ENCODE data around the gene BIRC3.

The BIRC3 gene

DNA sequence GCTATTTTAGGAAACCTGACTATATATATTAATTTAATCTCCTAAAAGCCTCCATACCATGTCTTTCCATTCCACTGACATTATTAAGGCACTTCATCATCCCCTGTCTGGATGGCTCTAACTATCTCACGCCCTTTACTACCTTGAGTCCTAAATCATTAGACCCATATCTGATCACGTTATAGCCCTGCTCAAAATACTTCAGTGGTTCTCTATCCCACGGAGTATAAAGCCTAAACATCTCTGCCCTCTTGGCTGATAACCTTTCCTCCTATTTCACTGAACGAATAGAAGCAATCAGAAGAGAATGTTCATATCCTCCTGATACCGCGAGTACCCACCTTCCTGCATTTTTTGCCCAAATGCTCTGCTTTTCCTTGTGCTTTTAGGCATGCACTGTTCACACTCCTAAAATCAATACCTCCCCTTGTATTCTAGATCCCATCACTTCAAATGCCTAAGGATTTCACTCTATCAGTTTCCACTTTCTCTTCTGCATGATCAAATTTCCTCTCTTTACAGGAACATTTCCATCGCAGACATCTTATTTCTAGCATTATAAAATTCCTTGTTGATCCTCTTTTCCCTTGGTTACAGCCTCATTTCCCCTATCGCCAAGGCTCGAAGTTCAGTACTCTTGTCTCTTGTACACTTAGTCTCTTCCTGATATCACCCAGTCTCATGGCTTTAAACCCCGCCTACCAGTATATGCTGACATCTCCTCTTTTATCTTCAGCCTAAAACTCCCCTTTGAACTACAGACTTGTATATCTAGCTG lies 45.0 kb upstream of the BIRC3 start:
- H3K4me1 ChIP-seq: no peaks in the 10 kb centered on the region; the same call in 1 of the 2 replicates
- H3K36me3 ChIP-seq: no peaks in the 10 kb centered on the region
- no peak overlapping the region for H3K4me3 ChIP-seq (ENCODE audit: low read depth, low read length)
- TF ChIP-seq, protein P1, sequence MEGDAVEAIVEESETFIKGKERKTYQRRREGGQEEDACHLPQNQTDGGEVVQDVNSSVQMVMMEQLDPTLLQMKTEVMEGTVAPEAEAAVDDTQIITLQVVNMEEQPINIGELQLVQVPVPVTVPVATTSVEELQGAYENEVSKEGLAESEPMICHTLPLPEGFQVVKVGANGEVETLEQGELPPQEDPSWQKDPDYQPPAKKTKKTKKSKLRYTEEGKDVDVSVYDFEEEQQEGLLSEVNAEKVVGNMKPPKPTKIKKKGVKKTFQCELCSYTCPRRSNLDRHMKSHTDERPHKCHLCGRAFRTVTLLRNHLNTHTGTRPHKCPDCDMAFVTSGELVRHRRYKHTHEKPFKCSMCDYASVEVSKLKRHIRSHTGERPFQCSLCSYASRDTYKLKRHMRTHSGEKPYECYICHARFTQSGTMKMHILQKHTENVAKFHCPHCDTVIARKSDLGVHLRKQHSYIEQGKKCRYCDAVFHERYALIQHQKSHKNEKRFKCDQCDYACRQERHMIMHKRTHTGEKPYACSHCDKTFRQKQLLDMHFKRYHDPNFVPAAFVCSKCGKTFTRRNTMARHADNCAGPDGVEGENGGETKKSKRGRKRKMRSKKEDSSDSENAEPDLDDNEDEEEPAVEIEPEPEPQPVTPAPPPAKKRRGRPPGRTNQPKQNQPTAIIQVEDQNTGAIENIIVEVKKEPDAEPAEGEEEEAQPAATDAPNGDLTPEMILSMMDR (IDR thresholded peaks at IDR 0.05; ENCODE audit: low read depth, low read length): no peak
- H3K27me3 ChIP-seq: peaks cover 20% of the 10 kb centered on the region
- H3K9me3 ChIP-seq: no peaks in the 10 kb centered on the region
- no peak for DNase-seq

DNA sequence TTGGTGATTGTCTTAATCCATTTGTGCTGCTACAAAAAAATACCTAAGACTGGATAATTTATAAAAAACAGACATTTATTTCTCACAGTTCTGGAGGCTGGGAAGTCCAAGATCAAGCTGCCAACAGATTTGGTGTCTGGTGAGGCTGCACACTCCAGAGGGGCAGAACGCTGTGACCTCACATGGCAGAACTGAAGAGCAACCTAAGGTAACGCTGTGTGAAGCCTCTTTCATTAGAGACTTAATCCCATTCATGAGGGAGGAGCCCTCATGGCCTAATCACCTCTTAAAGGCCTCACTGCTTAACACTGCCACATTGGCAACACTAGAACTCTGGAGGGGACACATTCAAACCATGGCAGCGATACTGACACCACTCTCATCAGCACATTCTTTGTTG lies 42.7 kb upstream of the BIRC3 start:
- no peak overlapping the region for H3K4me3 ChIP-seq (ENCODE audit: low read depth, low read length)
- DNase-seq: no peak
- no peaks in the 10 kb centered on the region; the same call in 1 of the 2 replicates for H3K4me1 ChIP-seq
- H3K9me3 ChIP-seq: no peaks in the 10 kb centered on the region
- TF ChIP-seq, protein P1 (IDR thresholded peaks at IDR 0.05; ENCODE audit: low read depth, low read length): no peak
- H3K27me3 ChIP-seq: peaks cover 15% of the 10 kb centered on the region
- no peaks in the 10 kb centered on the region for H3K36me3 ChIP-seq

DNA sequence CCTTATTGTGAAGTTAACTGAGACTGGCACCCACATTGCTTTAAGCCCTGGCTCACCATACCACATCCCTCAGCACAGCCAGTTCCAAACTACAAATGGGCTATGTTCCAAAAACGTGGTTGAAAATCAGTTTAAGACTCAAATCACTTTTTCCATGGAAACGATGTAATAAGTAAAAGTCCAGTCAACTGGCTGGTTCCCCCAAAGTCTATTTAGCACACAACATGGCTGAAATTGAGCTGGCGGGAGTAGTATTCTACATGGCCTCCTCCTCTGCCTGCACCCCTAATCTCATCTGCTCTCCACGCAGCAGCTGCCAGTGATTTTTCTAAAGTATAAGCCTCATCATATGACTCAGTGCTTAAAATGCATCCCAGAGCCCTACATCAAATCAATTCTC lies 40.9 kb upstream of the BIRC3 start:
- TF ChIP-seq, protein P1 (IDR thresholded peaks at IDR 0.05; ENCODE audit: low read depth, low read length): no peak
- DNase-seq: no peak
- no peaks in the 10 kb centered on the region; the same call in 1 of the 2 replicates for H3K4me1 ChIP-seq
- H3K4me3 ChIP-seq (ENCODE audit: low read depth, low read length): no peak overlapping the region
- H3K27me3 ChIP-seq: peaks cover 8% of the 10 kb centered on the region
- H3K9me3 ChIP-seq: no peaks in the 10 kb centered on the region
- H3K36me3 ChIP-seq: no peaks in the 10 kb centered on the region

DNA sequence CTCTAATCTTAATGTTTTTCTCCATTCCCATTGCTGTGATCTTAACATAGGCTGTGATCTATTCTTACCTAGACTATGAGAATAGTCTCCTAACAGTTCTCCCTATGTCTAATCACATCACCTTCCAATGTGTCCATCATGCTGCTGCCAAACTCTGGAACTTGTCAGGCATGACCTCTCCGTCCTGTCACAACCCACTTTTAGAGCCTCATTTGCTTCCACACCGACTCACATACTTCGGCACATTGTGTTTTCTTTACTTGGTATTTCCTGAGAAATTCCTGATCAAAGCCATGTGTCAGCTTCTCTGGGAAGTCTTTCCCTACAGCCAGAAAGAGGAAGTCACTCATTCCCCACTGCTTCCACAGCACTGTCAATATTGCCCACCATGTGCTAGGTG lies 40.5 kb upstream of the BIRC3 start:
- TF ChIP-seq, protein P1 (IDR thresholded peaks at IDR 0.05; ENCODE audit: low read depth, low read length): no peak
- Histone ChIP-seq H3K4me3 (ENCODE audit: low read depth, low read length) (no peak overlapping the region), H3K9me3 (no peaks in the 10 kb centered on the region), H3K27me3 (peaks cover 4% of the 10 kb centered on the region), H3K4me1 (no peaks in the 10 kb centered on the region; the same call in 1 of the 2 replicates), H3K36me3 (no peaks in the 10 kb centered on the region)
- no peak for DNase-seq

DNA sequence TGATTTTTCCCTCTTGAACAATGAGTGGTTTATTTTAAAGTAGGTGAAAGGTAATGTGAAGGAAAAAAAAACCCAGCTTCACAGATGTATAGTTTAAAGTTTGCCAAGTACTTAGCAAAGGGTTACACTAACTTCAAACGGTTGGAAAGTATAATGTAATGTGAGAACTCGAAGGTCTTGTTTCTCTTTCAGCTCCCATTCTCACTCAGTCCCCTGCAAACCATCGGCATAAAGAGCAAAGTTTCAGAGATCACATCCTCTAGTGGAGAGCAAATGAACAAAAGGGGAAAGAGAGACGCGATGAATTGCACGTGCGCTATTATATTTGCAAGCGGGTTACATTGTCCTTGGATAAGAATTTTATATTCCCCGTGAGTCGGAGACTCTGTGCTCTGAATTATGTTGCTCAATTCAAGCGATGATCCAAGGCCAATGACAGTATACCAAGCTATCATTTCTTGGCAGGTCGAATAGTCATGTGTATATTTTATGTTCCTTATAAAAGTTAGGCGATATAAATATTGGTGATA lies 37.6 kb upstream of the BIRC3 start:
- Histone ChIP-seq H3K4me3 (ENCODE audit: low read depth, low read length) (no peak overlapping the region), H3K4me1 (no peaks in the 10 kb centered on the region; the same call in 1 of the 2 replicates)

More for the DNA sequence above, 37.6 kb upstream of the BIRC3 start:
- no peaks in the 10 kb centered on the region for H3K9me3 ChIP-seq
- H3K36me3 ChIP-seq: no peaks in the 10 kb centered on the region
- no peak for DNase-seq
- TF ChIP-seq, protein P1 (IDR thresholded peaks at IDR 0.05; ENCODE audit: low read depth, low read length): no peak
- no peaks in the 10 kb centered on the region for H3K27me3 ChIP-seq
